HK-2 (cell line): ENCODE measurements around the gene RNF145.
"Not testable (repeated sequence)": the region's sequence is repeated elsewhere in the genome, so short reads cannot be mapped to it uniquely, and the experiment has no call there.

Source experiments
- DNase-seq: peaks from one replicate; pipeline ENCODE4 v3.0.0-alpha.2; 2018; ENCODE audit not compliant: unreplicated experiment

RNF145 gene

GRCh38 chr5:159118958-159119659 is 90.2 kb downstream of the RNF145 start:
- not testable (repeated sequence) for DNase-seq

GRCh38 chr5:159113405-159113804 is 95.9 kb downstream of the RNF145 start:
- no peak for DNase-seq

- DNase-seq, result no peak
These were observed 96.9 kb downstream of the RNF145 start for GRCh38 chr5:159112436-159112835.
